ENCODE results near the gene TCEAL2.

Gene TCEAL2

DNA sequence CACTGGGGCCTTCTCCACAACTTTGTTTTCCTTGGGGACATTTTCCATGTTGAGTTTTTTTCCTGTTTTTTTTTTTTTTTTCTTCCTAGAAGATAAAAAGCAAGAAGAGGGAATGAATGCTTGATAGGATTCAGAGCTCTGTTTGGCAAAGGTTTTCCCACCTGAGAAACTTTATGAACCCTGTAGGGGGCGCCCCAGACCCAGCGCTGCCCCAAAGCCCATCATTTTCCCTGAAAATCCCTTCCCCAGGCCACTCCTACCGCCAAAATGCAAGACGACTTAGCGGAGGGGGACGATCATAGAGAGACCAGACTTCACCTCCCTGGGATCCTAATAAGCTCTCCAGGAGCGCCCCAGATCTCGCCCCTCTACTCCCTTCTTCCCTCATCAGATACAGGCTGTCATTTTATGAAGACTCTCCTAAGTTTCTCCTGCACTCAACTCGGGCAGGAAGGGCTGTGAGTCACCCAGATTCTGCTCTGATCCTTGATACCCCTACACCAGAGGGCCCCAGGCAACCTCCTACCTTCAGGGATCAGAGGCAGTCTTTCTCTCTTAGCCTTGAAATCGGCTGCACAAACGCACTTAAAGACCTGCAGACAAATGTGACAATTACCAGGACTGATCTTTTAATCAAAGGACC is 28.9 kb downstream of the TCEAL2 start:
- Histone ChIP-seq H3K4me1 (ENCODE audit: control insufficient read depth, insufficient read depth, low read length) (no peaks in the 10 kb centered on the region), H3K9me3 (ENCODE audit: control insufficient read depth, insufficient read depth, low read depth, low read length) (no peaks in the 10 kb centered on the region; the same call in 1 of the 2 replicates), H3K36me3 (ENCODE audit: control insufficient read depth in 2 of 2, insufficient read depth in 1 of 2, low read length in 2 of 2) (no peaks in the 10 kb centered on the region), H3K27ac (ENCODE audit: extremely low read depth, low read depth, low read length) (no peak overlapping the region), H3K4me3 (ENCODE audit: low read depth, low read length) (no peak overlapping the region)
- CTCF ChIA-PET = interaction anchor here (0.6 to 1.0 kb wide), 5 partner anchors 9 to 375 kb away, joined by 3 to 7 read pairs (median 3); no protein-coding TSS in a partner anchor
- POLR2A ChIA-PET = no interaction called here
- TF ChIP-seq ZNF654 (tag by site-specific recombination; IDR thresholded peaks at IDR 0.05; ENCODE audit: low read depth) (0 out of 2 replicates have a peak, but pooled peaks have one; percentile 12), ZNF24 (tag by site-specific recombination; IDR thresholded peaks at IDR 0.05) (no peak)

DNA sequence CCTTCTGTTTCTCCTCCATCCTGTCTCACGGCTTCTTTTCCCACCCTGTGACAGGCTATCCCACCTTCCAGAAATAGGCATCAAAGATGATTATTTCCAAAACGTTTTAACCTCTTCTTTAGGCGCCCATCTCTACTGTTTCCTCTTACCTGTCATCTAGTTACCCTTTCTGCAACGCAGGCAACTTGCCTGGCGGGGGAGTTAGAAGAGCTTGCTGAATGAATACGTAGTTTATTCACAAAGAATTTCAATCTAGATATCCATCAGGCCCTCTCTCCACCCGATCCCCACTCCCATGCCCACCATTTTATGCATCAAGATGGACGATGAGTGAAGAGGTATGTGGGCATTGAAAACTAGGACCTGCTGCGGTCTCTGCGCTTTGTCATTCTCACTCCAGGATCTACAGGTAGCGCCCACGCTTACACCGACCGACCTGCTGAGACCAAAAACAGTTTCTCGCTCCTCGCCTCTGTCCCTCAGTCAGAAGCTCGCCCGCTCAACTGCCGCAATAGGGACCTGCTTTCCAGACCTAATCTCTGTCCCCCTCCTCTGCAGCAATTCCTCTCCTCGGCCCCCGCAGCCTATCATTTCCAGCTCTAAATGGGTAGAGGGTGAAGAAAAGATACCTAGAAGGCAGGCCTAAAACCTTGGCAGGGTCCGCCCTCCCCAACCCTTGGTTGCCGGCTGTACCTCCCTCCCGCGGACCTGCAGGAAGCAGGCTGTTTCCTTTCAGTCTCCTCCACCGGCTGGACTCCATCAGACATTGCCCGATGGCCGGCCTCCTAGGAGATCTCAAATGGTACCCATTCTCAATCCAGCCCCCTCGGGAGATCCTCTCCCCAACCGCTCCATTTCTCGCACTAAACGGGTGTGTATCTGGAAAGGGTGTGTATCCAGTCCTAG is 29.7 kb downstream of the TCEAL2 start:
- no peaks in the 10 kb centered on the region; the same call in 1 of the 2 replicates for H3K9me3 ChIP-seq (ENCODE audit: control insufficient read depth, insufficient read depth, low read depth, low read length)
- H3K36me3 ChIP-seq (ENCODE audit: control insufficient read depth in 2 of 2, insufficient read depth in 1 of 2, low read length in 2 of 2) = no peaks in the 10 kb centered on the region
- TF ChIP-seq ZNF785 (tag by site-specific recombination; IDR thresholded peaks at IDR 0.05) (no peak), ZNF670 (tag by site-specific recombination; IDR thresholded peaks at IDR 0.05; ENCODE audit: low read depth) (no peak), ZFP3 (tag by site-specific recombination; IDR thresholded peaks at IDR 0.05; ENCODE audit: low read depth) (no peak), ZNF707 (tag by site-specific recombination; IDR thresholded peaks at IDR 0.05) (no peak)
- TF ChIP-seq, protein P1, sequence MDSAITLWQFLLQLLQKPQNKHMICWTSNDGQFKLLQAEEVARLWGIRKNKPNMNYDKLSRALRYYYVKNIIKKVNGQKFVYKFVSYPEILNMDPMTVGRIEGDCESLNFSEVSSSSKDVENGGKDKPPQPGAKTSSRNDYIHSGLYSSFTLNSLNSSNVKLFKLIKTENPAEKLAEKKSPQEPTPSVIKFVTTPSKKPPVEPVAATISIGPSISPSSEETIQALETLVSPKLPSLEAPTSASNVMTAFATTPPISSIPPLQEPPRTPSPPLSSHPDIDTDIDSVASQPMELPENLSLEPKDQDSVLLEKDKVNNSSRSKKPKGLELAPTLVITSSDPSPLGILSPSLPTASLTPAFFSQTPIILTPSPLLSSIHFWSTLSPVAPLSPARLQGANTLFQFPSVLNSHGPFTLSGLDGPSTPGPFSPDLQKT (IDR thresholded peaks at IDR 0.05; ENCODE audit: borderline replicate concordance, low read depth, low read length) = no peak
- TF ChIP-seq, protein P2, sequence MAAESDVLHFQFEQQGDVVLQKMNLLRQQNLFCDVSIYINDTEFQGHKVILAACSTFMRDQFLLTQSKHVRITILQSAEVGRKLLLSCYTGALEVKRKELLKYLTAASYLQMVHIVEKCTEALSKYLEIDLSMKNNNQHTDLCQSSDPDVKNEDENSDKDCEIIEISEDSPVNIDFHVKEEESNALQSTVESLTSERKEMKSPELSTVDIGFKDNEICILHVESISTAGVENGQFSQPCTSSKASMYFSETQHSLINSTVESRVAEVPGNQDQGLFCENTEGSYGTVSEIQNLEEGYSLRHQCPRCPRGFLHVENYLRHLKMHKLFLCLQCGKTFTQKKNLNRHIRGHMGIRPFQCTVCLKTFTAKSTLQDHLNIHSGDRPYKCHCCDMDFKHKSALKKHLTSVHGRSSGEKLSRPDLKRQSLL (tag by site-specific recombination; IDR thresholded peaks at IDR 0.05) = no peak
- TF ChIP-seq, protein P3, sequence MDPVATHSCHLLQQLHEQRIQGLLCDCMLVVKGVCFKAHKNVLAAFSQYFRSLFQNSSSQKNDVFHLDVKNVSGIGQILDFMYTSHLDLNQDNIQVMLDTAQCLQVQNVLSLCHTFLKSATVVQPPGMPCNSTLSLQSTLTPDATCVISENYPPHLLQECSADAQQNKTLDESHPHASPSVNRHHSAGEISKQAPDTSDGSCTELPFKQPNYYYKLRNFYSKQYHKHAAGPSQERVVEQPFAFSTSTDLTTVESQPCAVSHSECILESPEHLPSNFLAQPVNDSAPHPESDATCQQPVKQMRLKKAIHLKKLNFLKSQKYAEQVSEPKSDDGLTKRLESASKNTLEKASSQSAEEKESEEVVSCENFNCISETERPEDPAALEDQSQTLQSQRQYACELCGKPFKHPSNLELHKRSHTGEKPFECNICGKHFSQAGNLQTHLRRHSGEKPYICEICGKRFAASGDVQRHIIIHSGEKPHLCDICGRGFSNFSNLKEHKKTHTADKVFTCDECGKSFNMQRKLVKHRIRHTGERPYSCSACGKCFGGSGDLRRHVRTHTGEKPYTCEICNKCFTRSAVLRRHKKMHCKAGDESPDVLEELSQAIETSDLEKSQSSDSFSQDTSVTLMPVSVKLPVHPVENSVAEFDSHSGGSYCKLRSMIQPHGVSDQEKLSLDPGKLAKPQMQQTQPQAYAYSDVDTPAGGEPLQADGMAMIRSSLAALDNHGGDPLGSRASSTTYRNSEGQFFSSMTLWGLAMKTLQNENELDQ (tag by site-specific recombination; IDR thresholded peaks at IDR 0.05; ENCODE audit: low read depth) = no peak
- H3K27ac ChIP-seq (ENCODE audit: extremely low read depth, low read depth, low read length) = no peak overlapping the region
- H3K4me1 ChIP-seq (ENCODE audit: control insufficient read depth, insufficient read depth, low read length) = no peaks in the 10 kb centered on the region
- POLR2A ChIA-PET = no interaction called here
- peak overlapping the region; percentile 37 for H3K4me3 ChIP-seq (ENCODE audit: low read depth, low read length)
- CTCF ChIA-PET = interaction anchor here (0.6 kb wide), 2 partner anchors 15 to 65 kb away, joined by 3 read pairs; no protein-coding TSS in a partner anchor

DNA sequence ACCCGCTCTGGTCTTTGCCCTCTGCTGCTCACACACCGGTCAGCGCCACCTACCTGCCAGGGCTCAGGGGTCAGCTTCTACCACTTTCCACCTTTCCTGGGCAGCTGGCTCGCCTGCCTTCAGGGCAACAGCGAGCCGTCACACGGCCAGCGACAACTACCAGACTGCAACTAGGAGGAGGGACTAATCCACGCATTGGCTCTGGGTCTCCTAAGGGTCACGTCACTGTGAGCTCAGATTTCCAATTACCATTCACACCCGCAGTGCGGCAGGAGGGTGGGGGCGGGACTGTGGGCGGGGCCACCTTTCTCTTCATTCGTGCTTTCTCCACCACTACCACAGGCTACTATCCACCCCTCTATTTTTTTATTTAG is 30.3 kb downstream of the TCEAL2 start, which contains the start of gene BEX5:
Gene BEX5 (minus strand): TSS at position 172 of the 374 bp plus-strand sequence. CDS start 1,712 bp downstream, outside the sequence.
- no peaks in the 10 kb centered on the region; the same call in 1 of the 2 replicates for H3K9me3 ChIP-seq (ENCODE audit: control insufficient read depth, insufficient read depth, low read depth, low read length)
- H3K4me3 ChIP-seq (ENCODE audit: low read depth, low read length) = peak within 1 kb of the TSS; percentile 37
- H3K27ac ChIP-seq (ENCODE audit: extremely low read depth, low read depth, low read length) = no peak within 1 kb of the TSS
- peak; percentile 38; the same call in 1 of the 2 replicates for TF ChIP-seq SP2 (tag by site-specific recombination; IDR thresholded peaks at IDR 0.05)
- TF ChIP-seq KLF7 (tag by site-specific recombination; IDR thresholded peaks at IDR 0.05; ENCODE audit: borderline replicate concordance) = no peak
- H3K36me3 ChIP-seq (ENCODE audit: control insufficient read depth in 2 of 2, insufficient read depth in 1 of 2, low read length in 2 of 2) = no peaks in the 10 kb centered on the region
- no peaks in the 10 kb centered on the region for H3K4me1 ChIP-seq (ENCODE audit: control insufficient read depth, insufficient read depth, low read length)
- ChIA-PET CTCF (no interaction called here), POLR2A (no interaction called here)
